RWPE2 (cell line): ENCODE data around the gene PCDHGB3.

ENCODE experiments used
- ATAC-seq: fragments of 200-7000 bp; cut with Tn5 transposase; 3 replicates; pipeline ENCODE4 v1.9.1; 2021; ENCODE audit warnings: low read depth
- DNase-seq: peaks from one replicate; pipeline ENCODE4 v3.0.0-alpha.2; 2020; ENCODE audit warnings: low spot score
- H3K27ac ChIP-seq: fragments of 450-650 bp; 2 replicates; pipeline ENCODE4 v1.5.1; 2017; ENCODE audit warnings: mild to moderate bottlenecking; ENCODE audit not compliant: poor library complexity, severe bottlenecking
- H3K27me3 ChIP-seq: fragments of 250-450 bp; sonication (Bioruptor Pico); 2 replicates; pipeline ENCODE4 v1.5.1; 2021; ENCODE audit warnings: mild to moderate bottlenecking, moderate library complexity; ENCODE audit not compliant: insufficient read depth, poor library complexity, severe bottlenecking
- H3K36me3 ChIP-seq: fragments of 250-450 bp; sonication (Bioruptor Pico); 2 replicates; pipeline ENCODE4 v1.5.1; 2020; ENCODE audit warnings: low read depth, mild to moderate bottlenecking, moderate library complexity
- H3K4me1 ChIP-seq: fragments of 250-450 bp; sonication (Bioruptor Pico); 2 replicates; pipeline ENCODE4 v1.5.1; 2021; ENCODE audit warnings: mild to moderate bottlenecking, moderate library complexity; ENCODE audit not compliant: insufficient read depth, poor library complexity, severe bottlenecking
- H3K4me3 ChIP-seq: fragments of 250-450 bp; sonication (Bioruptor Pico); 2 replicates; pipeline ENCODE4 v1.5.1; 2021; ENCODE audit warnings: mild to moderate bottlenecking, moderate library complexity; ENCODE audit not compliant: severe bottlenecking
- H3K9me3 ChIP-seq: fragments of 250-450 bp; sonication (Bioruptor Pico); 2 replicates; pipeline ENCODE4 v1.5.1; 2021; ENCODE audit warnings: mild to moderate bottlenecking, moderate library complexity; ENCODE audit not compliant: severe bottlenecking
- TF ChIP-seq, protein P1 (sequence below): fragments of 450-650 bp; IDR thresholded peaks from one replicate; pipeline ENCODE4 v1.5.1; 2017; ENCODE audit warnings: mild to moderate bottlenecking, moderate library complexity; ENCODE audit not compliant: poor library complexity, severe bottlenecking

PCDHGB3 gene

DNA sequence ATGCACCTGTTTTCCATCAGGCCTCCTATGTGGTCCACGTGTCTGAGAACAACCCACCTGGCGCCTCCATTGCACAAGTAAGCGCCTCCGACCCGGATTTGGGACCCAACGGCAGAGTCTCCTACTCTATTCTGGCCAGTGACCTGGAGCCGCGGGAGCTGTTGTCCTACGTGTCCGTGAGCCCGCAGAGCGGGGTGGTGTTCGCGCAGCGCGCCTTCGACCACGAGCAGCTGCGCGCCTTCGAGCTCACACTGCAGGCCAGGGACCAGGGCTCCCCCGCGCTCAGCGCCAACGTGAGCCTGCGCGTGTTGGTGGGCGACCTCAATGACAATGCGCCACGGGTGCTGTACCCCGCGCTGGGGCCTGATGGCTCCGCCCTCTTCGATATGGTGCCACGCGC is 18.5 kb upstream of the PCDHGB3 start:
- H3K36me3 ChIP-seq = no peaks in the 10 kb centered on the region
- no peak overlapping the region for H3K4me3 ChIP-seq
- ATAC-seq = no peak
- H3K27ac ChIP-seq = no peak overlapping the region
- H3K27me3 ChIP-seq = peaks cover 76% of the 10 kb centered on the region
- DNase-seq = no peak
- no peaks in the 10 kb centered on the region for H3K4me1 ChIP-seq
- no peaks in the 10 kb centered on the region for H3K9me3 ChIP-seq
- TF ChIP-seq, protein P1, sequence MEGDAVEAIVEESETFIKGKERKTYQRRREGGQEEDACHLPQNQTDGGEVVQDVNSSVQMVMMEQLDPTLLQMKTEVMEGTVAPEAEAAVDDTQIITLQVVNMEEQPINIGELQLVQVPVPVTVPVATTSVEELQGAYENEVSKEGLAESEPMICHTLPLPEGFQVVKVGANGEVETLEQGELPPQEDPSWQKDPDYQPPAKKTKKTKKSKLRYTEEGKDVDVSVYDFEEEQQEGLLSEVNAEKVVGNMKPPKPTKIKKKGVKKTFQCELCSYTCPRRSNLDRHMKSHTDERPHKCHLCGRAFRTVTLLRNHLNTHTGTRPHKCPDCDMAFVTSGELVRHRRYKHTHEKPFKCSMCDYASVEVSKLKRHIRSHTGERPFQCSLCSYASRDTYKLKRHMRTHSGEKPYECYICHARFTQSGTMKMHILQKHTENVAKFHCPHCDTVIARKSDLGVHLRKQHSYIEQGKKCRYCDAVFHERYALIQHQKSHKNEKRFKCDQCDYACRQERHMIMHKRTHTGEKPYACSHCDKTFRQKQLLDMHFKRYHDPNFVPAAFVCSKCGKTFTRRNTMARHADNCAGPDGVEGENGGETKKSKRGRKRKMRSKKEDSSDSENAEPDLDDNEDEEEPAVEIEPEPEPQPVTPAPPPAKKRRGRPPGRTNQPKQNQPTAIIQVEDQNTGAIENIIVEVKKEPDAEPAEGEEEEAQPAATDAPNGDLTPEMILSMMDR = no peak

DNA sequence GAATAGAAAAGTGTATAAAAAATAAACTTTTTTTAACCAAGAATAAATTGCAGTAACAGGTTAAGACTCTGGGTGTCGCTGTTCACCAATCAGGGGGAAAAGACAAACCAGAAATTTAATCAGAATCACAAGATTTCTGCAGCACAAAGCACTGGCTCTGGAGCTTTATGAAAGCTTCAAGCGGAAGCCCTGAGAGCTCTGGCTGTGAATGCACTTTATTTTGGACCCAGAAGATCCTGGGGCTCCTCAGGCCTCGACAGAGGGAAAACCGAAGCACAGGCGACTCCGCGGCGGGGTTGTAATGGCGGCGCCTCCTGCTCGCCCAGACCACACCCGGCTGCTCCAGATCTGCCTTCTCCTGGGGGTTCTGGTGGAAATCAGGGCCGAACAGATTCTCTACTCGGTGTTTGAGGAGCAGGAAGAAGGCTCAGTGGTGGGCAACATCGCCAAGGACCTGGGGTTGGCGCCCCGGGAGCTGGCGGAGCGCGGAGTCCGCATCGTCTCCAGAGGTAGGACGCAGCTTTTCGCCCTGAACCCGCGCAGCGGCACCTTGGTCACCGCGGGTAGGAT is 15.1 kb upstream of the PCDHGB3 start, which contains the start of gene PCDHGA4:
TSS of gene PCDHGA4 (plus strand) at position 122 of the 570 bp plus-strand sequence. CDS start at position 209, 87 bp downstream.
- TF ChIP-seq, protein P1 = peak; percentile 61
- DNase-seq = no peak
- peaks cover 3% of the 10 kb centered on the region for H3K4me1 ChIP-seq
- no peak within 1 kb of the TSS for H3K27ac ChIP-seq
- peak within 1 kb of the TSS; percentile 14 for H3K4me3 ChIP-seq
- no peaks in the 10 kb centered on the region for H3K36me3 ChIP-seq
- ATAC-seq = no peak
- no peaks in the 10 kb centered on the region for H3K9me3 ChIP-seq
- H3K27me3 ChIP-seq = peaks cover 82% of the 10 kb centered on the region

- Histone ChIP-seq H3K27ac (no peak overlapping the region), H3K36me3 (no peaks in the 10 kb centered on the region), H3K27me3 (peaks cover 83% of the 10 kb centered on the region), H3K4me1 (peaks cover 3% of the 10 kb centered on the region), H3K9me3 (no peaks in the 10 kb centered on the region), H3K4me3 (no peak overlapping the region)
- DNase-seq = no peak
- ATAC-seq = no peak
- TF ChIP-seq, protein P1 = no peak
These were observed 14.4 kb upstream of the PCDHGB3 start for GRCh38 chr5:141355641-141356040.

DNA sequence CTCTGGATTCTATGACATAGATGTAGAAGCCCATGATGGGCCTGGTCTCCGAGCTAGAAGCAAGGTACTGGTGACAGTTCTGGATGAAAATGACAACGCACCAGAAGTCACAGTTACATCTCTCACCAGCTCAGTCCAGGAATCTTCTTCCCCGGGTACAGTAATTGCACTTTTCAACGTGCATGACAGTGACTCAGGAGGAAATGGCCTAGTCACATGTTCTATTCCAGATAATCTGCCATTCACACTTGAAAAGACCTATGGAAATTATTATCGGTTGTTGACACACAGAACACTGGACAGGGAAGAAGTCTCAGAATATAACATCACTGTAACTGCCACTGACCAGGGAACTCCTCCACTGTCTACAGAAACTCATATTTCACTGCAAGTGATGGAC is 13.9 kb upstream of the PCDHGB3 start:
- Histone ChIP-seq H3K27me3 (peaks cover 84% of the 10 kb centered on the region), H3K9me3 (no peaks in the 10 kb centered on the region), H3K4me3 (no peak overlapping the region), H3K27ac (no peak overlapping the region), H3K4me1 (peaks cover 3% of the 10 kb centered on the region), H3K36me3 (no peaks in the 10 kb centered on the region)
- ATAC-seq = no peak
- TF ChIP-seq, protein P1 = no peak
- no peak for DNase-seq

GRCh38 chr5:141356950-141357349 is 13.1 kb upstream of the PCDHGB3 start:
- DNase-seq = no peak
- peaks cover 84% of the 10 kb centered on the region for H3K27me3 ChIP-seq
- no peak for ATAC-seq
- no peaks in the 10 kb centered on the region for H3K9me3 ChIP-seq
- TF ChIP-seq, protein P1 = no peak
- H3K36me3 ChIP-seq = no peaks in the 10 kb centered on the region
- no peak overlapping the region for H3K27ac ChIP-seq
- H3K4me3 ChIP-seq = no peak overlapping the region
- peaks cover 3% of the 10 kb centered on the region for H3K4me1 ChIP-seq
